Activated CD8-positive, alpha-beta memory T cell treated with anti-CD3 and anti-CD28 coated beads for 36 hours (primary cell): Measurements from ENCODE around the gene PSMG4. TPM values are rescaled to one million over a fixed set of nuclear protein-coding genes. Genes with fewer than 3 reads are reported as not detected.

Source experiments
- CTCF ChIA-PET: fragments of 350-600 bp; sonication (Branson Sonifier 250); formaldehyde crosslinking; loops from one replicate; lab custom pipeline; 2021; ENCODE audit warnings: antibody characterized with exemption; lab: Charles Lee
- POLR2A ChIA-PET: fragments of 350-600 bp; sonication (Branson Sonifier 250); formaldehyde crosslinking; loops from one replicate; lab custom pipeline; 2021; ENCODE audit warnings: antibody characterized with exemption; lab: Charles Lee
- total RNA-seq, 2 experiments: library from RNA; stranded (reverse); gene quantifications; one replicate each; pipeline ENCODE4 v1.2.3, GENCODE V29; 2021

PSMG4 gene
- total RNA-seq, 2 experiments from 2014 or later = 28.6 to 30.8 TPM

DNA sequence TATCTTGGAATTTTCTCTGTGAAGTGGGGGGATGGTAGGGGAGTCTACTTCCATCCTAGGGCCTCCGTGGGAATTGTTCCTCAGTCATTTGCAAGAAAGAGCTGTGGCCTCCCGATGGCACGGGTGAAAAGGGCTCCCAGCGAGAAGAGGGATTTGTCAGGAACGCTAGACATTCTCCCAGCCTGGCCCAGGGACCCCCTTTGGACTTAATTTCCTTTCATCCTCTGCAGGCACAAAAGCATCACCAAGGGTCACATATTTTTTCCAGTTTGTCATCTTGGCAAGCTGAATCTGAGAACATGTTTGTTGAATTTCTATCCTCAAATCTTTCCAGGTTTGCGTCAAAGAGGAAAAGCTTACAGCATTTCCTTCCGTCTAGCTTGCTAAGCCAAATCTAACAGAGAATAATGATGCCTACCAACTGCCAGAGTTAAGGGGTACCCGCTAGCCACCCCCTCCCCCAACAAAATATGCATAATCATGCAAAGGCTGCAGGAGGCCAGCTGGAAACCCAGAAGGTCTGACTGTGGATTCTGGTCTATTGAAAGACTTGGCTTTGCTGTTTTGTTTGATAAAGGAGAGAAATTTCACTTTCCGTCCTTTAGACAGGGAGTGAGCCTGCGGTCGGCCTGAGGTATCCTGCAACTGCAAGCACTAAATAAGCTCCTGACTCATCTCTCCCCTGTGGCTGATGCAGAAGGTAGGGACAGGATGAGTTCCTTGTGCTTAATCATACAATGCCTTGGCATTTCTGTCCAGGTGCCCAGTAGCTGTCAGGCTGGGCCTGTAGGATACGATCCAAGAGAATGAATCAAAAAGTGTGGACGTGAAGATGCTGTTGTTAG, 23.1 kb downstream of the PSMG4 start:
- ChIA-PET CTCF (interaction anchor here (0.6 to 1.0 kb wide), 4 partner anchors 14 to 461 kb away, joined by 3 to 5 read pairs (median 3); no protein-coding TSS in a partner anchor), POLR2A (no interaction called here)

DNA sequence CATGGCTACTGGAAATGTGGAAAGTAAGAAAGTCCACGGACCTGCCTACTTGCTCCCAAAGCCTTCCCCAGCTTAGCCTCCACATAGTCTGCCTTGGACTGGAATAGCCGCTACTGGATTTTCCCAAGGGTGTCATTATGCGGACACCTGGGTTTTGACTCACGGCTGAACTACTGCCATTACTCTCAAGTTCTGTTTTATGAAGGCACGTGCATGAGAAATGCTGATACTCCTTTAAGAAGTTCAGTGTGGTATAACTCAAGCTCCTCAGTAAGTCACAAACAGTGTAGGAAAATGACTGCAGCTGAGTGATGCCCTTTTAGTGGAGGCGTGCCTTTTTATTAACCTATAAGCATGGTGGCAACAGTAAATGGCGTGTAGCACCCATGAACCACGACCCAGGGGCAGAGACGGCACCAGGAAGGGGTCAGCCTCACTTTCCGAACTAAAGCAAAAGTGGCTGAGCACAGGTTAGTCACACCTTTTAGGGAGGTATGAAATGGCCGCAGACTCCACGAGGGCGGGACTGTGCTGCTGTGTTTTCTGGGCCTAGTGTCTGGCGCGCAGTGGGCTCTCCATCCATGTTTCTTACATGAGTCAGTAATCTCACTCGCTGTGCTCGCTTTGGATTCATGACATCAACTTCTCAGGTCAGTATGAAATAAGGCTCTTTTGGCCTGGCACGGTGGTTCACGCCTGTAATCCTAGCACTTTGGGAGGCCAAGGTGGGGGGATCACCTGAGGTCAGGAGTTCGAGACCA, 23.9 kb downstream of the PSMG4 start:
- POLR2A ChIA-PET = no interaction called here
- CTCF ChIA-PET = interaction anchor here (0.5 to 1.0 kb wide), 2 partner anchors 14 to 68 kb away, joined by 3 read pairs; no protein-coding TSS in a partner anchor

DNA sequence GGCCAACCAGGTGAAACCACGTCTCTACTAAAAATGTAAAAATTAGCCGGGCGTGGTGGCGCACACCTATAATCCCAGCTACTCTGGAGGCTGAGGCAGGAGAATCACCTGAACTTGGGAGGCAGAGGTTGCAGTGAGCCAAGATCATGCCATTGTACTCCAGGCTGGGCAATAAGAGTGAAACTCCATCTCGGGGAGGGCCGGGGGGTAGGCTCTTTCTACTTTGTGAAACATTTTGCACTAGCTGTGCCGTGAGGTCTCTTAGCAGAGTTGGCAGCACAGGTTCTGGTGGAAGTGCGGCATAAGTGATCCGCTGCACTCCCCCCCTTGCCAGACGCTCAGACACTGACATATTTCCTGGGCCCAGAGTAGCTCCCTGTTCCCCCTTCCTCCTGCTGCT, 24.5 kb downstream of the PSMG4 start:
- POLR2A ChIA-PET = no interaction called here
- CTCF ChIA-PET = no interaction called here

DNA sequence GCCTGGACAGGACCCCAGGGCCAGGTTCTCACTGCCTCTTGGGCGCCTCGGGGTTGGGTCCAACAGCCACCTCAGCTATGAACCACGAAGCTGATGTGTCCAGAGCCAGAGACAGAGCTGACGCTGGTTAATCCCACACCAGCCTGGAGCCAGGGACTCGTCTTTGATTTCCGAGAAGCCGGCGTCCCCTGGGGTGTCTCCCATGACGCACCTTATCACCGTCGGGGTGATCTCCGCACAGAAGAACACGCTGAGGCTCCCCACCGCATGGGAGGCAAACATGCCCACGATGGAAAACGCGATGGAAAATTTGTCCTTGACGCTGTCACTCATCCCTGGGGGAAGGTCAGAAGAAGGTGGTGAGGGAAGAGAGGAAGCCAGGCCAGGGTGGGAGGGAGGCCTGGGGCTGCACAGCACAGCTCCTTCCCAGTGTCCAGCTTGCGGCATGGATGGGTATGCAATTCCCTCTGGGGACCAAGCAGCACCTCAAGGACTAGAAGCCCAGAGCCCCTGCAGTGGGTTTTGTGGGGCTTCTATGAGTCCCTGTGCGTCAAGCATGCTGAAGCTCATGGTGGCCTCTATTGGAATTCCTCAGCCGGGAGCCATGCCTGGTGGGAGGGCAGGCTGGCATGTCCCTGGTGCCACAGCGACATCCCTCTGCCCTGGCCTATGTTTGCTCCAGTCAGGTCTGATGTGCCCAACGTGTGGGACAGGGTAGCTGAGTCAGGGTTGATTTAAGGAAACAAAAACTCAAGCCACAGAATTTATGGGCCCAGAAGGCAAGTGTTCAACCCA, 25.1 kb downstream of the PSMG4 start:
- ChIA-PET CTCF (no interaction called here), POLR2A (no interaction called here)

DNA sequence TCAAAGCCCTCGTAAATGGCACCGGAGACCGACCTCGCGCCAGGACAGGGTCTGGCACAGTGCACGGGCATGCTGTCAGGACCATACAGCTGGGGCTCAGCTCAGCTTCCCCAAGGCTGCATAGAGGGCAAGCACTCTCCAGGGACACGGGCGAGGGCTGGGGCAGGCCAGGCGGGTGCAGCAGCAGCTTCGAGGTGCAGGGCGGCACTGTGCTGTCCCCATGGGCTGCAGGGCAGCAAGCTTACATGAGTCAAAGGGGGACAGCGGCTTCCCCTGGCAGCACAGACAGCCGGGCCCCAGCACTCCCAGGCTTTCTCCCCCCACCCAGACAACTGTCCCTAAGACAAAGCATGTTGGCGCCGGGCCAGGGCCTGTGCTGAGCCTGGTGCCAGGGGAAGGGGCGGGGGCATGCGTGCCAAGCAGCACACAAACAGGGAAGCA, 25.7 kb downstream of the PSMG4 start:
- CTCF ChIA-PET = no interaction called here
- POLR2A ChIA-PET = no interaction called here

DNA sequence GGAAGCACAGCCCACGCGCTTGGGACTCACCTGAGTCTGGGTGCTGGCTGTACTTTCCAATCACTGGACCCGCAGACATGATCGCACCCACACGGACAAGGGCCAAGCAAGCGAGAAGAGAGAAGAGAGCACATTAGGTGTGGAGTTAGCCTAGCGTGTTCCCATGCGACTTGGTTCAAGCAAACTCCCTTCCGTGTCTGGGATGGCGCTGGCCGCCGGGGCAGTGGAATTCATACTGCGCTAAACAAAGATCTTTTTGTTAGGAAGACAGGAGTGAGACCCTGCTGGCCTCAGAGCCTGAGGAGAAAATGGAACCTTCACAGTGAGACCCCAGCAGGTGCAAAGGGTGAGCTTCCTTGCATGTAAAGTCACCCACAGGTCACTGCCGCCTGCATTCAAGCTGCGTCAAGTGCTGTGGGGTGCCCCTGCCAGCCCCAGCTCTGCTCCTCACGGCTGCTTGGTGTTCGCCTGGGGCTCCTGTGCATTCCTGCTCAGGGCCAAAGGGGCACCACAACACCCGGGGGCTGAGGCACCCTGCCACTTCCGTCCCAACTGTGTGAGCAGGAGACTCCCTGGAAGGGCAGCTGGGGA, 26.4 kb downstream of the PSMG4 start:
- POLR2A ChIA-PET = no interaction called here
- CTCF ChIA-PET = no interaction called here

DNA sequence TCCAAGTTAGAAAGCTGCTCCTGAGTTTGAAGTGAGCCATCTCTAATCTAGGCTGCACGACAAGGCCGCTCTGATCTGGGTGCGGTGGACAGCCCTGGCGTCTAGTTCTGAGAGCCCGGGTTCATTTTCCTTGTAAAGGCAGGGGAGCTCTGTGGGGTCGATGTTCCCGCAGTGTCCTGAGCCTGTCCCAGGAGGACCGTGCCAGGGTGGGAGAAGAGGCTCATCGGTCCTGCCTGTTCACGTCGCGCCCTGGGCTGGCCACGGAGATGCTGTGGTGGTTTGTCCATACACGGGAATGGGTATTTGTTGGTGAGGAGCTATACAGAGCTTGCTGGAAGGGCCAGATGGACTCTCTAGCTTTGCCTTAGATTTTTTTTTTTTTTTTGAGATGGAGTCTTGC, 27.0 kb downstream of the PSMG4 start:
- POLR2A ChIA-PET = no interaction called here
- CTCF ChIA-PET = no interaction called here

DNA sequence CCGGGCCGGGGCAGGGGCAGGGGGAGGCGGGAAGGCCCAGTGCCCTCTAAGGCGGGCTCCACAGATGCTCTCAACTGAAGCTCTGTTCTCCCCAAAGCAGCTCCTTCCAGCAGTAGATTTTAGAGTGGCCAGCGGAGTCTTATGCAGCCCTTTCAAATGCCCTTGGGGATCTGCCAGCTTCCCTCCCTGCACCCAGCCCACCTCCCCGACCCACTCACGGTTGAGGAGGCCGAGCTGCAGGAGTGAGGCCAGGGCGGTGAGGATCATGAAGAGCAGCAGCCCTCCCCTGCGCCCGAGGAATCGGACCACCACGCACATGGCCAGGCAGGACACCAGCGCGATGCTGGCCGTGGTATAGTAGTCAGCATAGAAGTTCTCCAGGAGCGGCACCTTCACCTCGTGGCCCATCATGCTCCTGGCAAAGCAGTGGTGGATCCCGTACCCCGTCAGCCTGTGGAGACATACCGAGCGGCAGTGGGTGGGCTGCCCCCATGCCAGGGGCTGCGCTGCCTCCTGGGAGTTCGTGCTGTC, 28.0 kb downstream of the PSMG4 start:
- CTCF ChIA-PET = interaction anchor here (0.6 kb wide), 1 partner anchor 171 kb away, joined by 3 read pairs; no protein-coding TSS in a partner anchor
- POLR2A ChIA-PET = no interaction called here

DNA sequence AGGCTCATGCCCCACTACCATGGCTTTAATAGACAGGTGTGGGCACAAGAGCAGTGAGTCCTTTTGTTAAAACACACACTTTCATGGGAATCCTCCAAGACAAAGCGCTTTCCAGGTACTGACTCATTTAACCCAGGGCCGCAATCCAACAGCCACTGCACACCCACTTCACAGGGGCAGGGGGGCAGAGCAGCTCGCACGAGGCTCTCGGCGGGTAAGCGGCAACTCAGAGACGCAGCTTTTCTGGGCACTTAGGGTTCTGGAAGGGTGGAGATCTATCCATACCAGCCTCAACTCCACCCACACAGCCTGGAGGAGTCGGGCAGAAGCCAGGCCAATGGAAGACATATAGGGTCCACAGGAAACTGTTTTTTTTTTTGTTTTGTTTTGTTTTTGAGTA, 28.6 kb downstream of the PSMG4 start:
- ChIA-PET POLR2A (no interaction called here), CTCF (interaction anchor here (0.6 kb wide), 1 partner anchor 171 kb away, joined by 3 read pairs; no protein-coding TSS in a partner anchor)

DNA sequence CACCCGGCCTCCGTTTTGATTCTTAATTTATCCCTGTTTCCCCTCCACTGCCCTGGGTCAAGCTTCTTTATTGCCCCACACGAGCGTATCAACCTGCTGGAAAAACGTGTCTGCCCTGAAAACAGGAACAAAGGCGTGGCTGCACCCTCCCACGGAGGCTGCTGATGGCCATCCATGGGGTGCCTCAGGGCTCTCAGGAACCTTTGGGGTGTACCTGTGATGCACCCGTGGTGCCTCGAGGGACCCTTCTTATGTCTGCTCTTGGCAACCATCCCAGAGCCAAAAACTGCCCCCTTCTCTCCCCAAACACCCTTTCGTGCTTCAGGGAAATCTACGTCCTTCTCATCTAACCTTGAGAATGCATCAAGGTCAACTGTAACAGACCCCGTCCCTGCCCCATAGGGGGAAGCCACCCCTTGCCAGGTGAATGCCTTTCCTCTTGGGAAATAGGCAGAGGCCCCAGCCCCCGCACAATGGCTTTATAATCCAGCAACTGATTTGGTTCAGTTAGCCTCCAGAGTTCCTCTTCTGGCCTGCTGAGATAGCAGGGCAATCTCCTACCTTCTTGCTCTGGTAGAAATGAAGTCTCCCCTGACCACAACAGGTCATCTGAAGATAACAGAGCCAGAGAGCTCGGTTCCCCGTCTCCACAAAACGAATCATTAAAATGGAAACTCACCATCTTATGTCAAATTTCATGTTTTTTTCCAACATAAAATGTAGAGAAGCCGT, 29.4 kb downstream of the PSMG4 start:
- POLR2A ChIA-PET = no interaction called here
- CTCF ChIA-PET = no interaction called here

DNA sequence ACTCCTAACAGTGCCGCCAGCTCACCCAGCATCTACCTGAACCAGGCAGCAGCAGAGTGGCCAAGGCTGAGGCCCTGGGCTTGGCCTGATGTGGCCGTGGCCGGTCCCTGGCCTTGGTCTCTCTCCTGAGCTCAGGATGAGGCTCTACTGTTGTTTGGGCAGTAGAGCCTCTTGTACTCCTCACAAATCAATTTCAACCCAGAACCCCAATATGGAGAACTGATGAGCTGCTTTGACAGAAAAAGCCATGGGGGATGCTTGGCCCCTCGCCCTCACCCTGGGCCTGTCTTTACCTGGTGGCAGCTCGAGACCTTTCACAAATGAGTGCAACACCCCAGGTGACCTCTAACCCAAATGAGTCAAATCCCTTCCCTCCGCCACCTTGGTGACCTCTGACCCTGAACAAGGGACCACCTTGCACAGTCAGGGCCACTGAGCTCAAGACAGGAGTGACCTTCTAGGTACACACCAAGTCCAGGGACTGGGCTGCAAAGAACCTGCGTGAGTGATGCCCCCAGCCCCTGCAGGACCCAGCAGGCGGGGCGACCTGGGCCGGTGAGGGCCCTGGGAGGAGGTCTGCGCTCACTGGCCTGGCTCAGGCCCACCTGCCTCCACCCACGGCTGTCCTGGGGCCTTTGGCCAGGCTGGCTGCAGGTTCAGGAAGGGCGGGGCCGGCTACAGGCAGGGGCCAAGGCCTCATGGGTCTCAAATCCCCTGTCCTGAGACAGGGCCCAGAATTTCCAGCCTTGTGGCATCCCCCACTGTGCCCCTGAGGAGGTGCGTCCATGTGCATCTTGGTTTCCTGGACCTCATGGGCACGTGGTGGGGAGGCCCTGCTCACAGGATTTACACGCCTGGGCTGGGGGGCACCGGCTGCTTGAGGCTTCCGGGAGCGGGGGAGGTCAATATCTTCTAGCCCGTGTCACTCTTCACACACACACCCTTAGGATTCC, 30.2 kb downstream of the PSMG4 start:
- POLR2A ChIA-PET = no interaction called here
- CTCF ChIA-PET = no interaction called here

DNA sequence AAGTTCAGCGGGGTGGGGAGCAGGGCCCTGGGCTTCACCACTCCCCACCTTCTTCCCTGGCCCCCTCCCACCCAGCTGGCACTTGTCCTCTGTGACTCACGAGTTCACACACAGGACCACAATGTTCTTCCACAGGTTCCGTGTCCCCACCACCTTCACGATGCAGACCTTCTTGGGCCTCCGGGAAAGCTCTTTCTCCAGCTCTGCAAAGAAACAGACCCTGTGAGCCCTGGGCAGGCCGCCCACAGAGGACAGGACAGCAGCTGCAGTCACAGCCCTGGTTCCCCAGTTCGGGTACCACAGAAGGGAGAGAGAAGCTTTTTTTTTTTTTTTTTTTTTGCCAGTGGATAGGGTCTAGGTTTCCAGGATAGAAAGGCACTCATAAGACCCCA, 30.9 kb downstream of the PSMG4 start:
- ChIA-PET POLR2A (no interaction called here), CTCF (no interaction called here)

DNA sequence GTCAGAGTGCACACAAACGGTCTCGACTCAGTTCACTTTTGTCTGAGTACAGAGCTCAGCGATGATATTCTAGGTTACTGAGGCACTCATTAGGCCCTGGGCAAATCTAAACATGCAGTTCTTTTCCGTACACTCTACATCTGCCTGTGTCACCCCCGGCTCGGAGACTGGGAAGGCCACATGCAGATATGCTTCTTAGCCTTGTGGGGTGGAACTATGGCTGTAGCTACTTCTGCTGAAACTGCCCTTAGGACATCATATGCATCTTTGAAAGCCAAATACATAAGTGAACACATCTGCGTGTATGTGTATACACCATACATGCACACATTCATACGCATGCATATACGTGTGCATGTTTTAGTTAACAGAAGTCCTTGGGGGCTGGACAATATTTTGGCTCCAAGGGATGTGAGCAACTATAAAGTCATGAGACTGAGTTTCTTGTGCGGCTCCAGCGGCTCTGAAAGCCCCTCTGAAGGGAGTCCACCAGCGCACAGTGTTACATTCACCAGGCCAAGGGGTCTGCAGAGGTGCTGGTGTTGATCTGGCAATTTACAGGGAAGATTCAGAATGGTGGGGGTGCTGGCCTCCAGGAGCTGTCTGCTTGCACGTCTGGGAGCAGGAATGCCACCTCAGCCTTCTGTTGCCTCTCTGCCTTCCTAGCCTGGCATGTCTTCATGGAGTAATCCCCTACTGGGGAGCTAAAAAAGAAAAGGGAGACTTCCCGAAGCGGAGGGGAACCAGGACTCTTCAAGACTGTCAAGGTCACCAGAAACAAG, 31.6 kb downstream of the PSMG4 start:
- CTCF ChIA-PET = no interaction called here

DNA sequence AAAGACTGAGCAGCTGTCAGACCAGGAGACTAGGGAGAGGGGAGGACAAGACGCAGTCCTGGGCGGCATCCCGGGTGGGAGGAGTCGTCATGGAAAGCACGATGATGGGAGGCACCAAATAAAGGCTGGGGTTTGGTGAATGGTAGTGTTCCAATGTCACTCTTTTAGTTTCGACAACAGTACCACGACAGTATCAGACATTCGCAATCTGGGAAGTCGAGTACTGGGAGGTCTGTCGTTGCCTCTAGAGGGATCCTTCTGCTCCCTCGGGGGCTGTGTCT, 32.1 kb downstream of the PSMG4 start:
- ChIA-PET CTCF (interaction anchor here (1.7 kb wide), 1 partner anchor 11 kb away, joined by 5 read pairs; no protein-coding TSS in a partner anchor), POLR2A (no interaction called here)

More for the DNA sequence above, 31.6 kb downstream of the PSMG4 start:
- POLR2A ChIA-PET = no interaction called here

DNA sequence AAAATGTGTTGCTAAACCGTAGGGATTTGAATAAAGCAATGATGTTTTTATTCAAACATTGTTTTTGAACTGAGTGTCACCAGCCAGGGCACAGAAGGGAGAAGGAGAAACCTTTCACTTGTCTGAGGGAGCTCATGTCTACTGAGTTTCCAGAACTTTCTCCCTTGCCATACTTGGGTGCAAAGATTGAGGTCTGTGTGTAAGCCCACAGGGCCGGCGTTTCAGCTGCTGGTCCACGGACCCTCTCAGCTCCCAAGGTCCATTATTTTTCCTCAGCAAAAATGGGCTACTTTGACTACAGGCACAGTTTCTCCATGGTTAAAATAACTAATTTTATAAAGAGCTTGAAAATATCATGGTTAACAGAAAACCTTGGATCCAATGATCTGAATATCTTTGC, 32.6 kb downstream of the PSMG4 start:
- ChIA-PET POLR2A (no interaction called here), CTCF (interaction anchor here (1.7 kb wide), 1 partner anchor 12 kb away, joined by 5 read pairs; no protein-coding TSS in a partner anchor)

DNA sequence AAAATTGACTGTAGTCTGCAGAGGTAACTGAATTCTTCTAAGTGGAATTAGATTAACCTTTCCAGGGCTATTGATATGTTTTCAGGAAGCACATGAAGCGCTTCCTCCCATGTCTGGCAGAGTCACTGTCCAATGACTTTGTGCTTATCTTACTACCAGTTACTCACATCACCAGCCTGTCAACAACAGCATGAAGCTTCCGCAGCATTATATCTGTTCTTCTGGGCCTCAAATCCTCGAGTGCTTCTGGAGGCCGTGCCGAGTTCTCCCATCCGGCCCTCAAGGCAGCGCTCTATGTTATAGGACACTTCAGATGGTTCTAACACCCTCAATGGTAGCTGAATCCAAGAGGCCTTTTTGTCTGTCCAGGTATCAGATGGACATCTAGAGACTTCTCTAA, 33.2 kb downstream of the PSMG4 start:
- CTCF ChIA-PET = interaction anchor here (0.6 to 1.7 kb wide), 2 partner anchors 12 to 746 kb away, joined by 3 to 5 read pairs; no protein-coding TSS in a partner anchor
- POLR2A ChIA-PET = no interaction called here
